Stimulated activated CD8-positive, alpha-beta memory T cell treated with anti-CD3 and anti-CD28 coated beads, Interleukin-4, amount 100 ng/mL, for 24 hours (primary cell): ENCODE measurements around the gene VPS37B.
"Not testable (repeated sequence)": the region's sequence is repeated elsewhere in the genome, so short reads cannot be mapped to it uniquely, and the experiment has no call there.

Source experiments
- DNase-seq: peaks from one replicate; pipeline ENCODE4 v3.0.0-alpha.2; 2020; ENCODE audit warnings: low read depth

The VPS37B gene

GRCh38 chr12:122908915-122909314 is 13.0 kb upstream of the VPS37B start:
- no peak for DNase-seq

- not testable (repeated sequence) for DNase-seq
Measured at GRCh38 chr12:122905258-122905657, 9.3 kb upstream of the VPS37B start.

GRCh38 chr12:122903693-122904034 is 7.7 kb upstream of the VPS37B start:
- DNase-seq = no peak

- no peak for DNase-seq
Measured at GRCh38 chr12:122902854-122903692, 7.1 kb upstream of the VPS37B start.

- no peak for DNase-seq
Measured at GRCh38 chr12:122899887-122900286, 4.0 kb upstream of the VPS37B start.

- DNase-seq = no peak
Measured at GRCh38 chr12:122896662-122897061, 738 bp upstream of the VPS37B start.

- DNase-seq = no peak
Measured at GRCh38 chr12:122895320-122895703, 612 bp downstream of the VPS37B start.

GRCh38 chr12:122894193-122895121 is 1.5 kb downstream of the VPS37B start:
- no peak for DNase-seq

GRCh38 chr12:122893208-122894153 is 2.4 kb downstream of the VPS37B start:
- DNase-seq = no peak

- DNase-seq = not testable (repeated sequence)
Measured at GRCh38 chr12:122892724-122893123, 3.2 kb downstream of the VPS37B start.

- DNase-seq = no peak
Measured at GRCh38 chr12:122891661-122892525, 4.0 kb downstream of the VPS37B start.

GRCh38 chr12:122889761-122890520 is 6.0 kb downstream of the VPS37B start:
- DNase-seq = no peak

- no peak for DNase-seq
Measured at GRCh38 chr12:122888232-122888752, 7.6 kb downstream of the VPS37B start.

GRCh38 chr12:122887819-122888212 is 8.1 kb downstream of the VPS37B start:
- no peak for DNase-seq

- no peak for DNase-seq
Measured at GRCh38 chr12:122886851-122887818, 8.8 kb downstream of the VPS37B start.

- DNase-seq = no peak
Measured at GRCh38 chr12:122886161-122886560, 9.8 kb downstream of the VPS37B start.

- DNase-seq = no peak
Measured at GRCh38 chr12:122884860-122885259, 11.1 kb downstream of the VPS37B start.

GRCh38 chr12:122884091-122884826 is 11.7 kb downstream of the VPS37B start:
- no peak for DNase-seq
